HG02763 (cell line): ENCODE measurements around the gene CPSF4.
"Not testable (repeated sequence)": the region's sequence is repeated elsewhere in the genome, so short reads cannot be mapped to it uniquely, and the experiment has no call there.

Source experiments
- ATAC-seq: cut with Tn5 transposase; IDR thresholded peaks from one replicate; pipeline ENCODE4 v1.9.1; 2021; ENCODE audit warnings: mild to moderate bottlenecking, moderate library complexity; ENCODE audit not compliant: unreplicated experiment

CPSF4 gene

DNA sequence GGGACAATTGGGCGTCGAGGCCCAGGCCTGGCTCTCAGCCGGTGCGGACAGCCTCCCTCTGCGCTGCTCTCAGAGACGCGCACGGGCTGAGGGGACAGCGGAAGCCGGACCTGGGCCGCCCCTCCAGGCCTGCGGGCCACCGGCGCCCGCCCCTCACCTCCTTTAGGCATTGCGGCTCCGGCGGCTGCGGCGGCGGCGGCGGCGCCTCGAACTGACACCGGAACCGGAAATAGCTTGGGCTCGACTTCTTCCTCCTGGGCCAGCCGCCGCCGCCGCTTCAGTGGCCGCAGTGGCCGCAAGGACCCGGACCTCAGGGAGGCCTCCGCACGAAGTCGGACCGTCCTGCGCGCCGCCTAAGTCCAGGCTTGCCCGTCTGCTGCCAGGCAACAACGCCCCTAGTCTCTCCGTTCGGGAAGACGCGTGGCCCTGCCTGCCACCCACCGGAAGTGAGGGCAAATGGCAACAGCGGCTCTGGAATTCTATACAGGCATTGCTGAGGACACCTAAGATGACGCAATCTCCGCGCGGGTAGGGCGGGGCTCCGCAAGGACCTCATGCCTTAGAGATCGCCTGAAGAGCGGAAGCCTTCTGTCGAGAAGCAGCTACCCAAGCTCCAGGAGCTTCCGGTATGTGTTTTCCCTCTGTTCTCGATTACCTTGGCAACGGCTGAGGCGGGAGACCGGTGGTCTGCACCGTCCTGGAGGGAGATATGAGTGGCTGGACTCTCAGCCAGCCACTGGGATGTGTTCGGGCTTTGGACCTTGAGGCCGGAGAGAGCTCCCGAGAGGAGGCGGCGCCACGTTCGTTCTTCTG lies 30.2 kb upstream of the CPSF4 start, which contains the start of the genes BUD31 and PDAP1:
Gene BUD31, plus strand, starts transcription at position 591 of the 813 bp plus-strand sequence. CDS start 2,124 bp downstream, outside the sequence.
Gene PDAP1, minus strand, starts transcription at position 219 of the 813 bp plus-strand sequence. Its CDS starts 49 bp downstream, at position 170.
- ATAC-seq, result peak; percentile 74

DNA sequence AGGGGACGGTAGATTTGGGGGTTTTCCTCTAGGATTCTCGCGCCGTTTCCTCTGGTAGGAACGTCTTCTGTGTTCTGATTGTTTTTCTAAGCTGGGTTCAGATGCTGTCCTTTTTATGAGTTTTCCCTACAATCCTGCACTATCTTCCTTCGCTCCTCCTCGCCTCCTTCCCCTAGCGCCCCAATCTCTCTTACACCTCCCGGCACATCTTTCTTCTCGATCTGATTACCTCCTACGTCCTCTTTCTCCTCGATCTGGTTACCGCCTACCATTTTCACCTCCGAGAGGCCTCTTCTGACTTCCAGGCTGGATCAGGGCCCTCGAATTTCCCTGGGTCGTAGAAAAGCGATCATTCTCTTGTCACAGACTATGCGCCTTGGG lies 29.6 kb upstream of the CPSF4 start:
- peak; percentile 2 for ATAC-seq

DNA sequence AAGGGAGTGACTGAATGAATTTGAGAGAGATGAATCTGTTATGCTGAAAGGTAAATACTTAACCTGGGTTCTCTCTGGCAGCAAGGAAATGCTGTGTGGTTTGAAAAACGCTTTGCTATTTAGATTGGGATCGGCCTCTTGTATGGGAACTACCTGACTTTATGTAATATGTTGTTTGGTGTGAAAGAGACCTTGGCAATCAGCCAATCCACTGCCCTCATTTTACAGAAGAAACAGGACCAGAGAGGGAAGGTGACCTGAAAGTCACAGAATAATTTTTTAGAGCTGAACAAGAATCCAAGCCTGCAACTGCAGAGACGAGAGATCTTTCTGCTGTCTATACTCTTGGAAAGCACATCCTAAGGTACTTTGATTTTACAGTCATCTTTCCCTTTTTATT lies 28.9 kb upstream of the CPSF4 start:
- ATAC-seq, result no peak

DNA sequence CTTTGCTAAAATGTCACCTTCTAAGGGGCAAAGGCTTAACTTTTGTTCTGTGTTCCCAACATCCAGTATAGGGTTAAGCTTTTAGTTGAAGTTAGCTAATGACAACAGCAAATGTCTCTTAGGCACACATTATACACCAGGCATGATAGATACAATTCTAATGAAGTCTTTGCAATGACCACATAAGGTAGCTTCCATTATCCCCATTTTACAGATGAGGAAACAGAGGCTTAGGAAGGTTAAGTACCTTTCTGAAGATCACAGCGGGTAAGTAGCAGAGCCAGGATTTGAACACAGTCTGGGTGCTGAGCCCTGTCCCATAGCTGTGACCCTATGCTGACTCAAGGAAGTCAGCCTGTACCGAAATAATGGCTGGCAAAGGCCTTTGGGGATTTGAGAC lies 28.1 kb upstream of the CPSF4 start:
- no peak for ATAC-seq

DNA sequence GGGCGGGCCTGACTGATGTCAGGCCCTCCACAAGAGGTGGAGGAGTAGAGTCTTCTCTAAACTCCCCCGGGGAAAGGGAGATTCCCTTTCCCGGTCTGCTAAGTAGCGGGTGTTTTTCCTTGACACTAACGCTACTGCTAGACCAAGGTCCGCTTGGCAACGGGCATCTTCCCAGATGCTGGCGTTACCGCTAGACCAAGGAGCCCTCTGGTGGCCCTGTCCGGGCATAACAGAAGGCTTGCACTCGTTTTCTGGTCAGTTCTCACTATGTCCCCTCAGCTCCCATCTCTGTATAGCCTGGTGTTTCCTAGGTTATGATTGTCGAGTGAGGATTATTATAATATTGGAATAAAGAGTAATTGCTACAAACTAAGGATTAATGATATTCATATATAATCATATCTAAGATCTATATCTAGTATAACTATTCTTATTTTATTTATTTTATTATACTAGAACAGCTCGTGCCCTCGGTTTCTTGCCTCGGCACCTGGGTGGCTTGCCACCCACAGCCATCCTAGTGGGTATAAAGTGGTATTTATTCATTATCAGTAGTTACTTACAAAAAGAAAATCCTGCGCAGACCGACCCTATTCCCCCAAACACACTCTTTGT lies 23.1 kb upstream of the CPSF4 start:
- ATAC-seq, result not testable (repeated sequence)

- no peak for ATAC-seq
Measured at GRCh38 chr7:99418260-99418659, 20.5 kb upstream of the CPSF4 start.

- no peak for ATAC-seq
Measured at GRCh38 chr7:99419323-99420021, 19.3 kb upstream of the CPSF4 start.

DNA sequence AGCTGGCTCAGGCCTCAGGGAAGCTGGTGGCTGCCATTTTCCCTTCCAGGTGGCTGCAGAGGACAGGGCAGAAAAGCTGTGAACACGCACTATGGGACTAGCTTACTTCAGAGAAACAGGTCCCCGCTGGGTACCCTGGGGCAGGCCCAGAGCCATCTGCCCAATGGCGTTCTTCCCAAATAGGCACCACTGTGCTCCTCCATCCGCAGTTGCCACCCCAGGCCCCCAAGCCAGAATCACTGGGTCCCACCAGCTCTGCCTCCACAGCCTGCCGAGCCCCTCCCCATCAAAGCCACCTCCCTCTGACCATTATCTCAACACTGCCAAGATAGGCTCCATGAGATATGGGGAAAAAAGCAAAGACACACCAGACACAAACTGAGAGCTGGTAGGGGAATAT lies 18.5 kb upstream of the CPSF4 start:
- ATAC-seq, result no peak

- ATAC-seq, result no peak
Measured at GRCh38 chr7:99420986-99421385, 17.8 kb upstream of the CPSF4 start.

- ATAC-seq, result no peak
Measured at GRCh38 chr7:99422186-99422585, 16.6 kb upstream of the CPSF4 start.

- no peak for ATAC-seq
Measured at GRCh38 chr7:99422625-99423024, 16.1 kb upstream of the CPSF4 start.

GRCh38 chr7:99424932-99425730 lies 13.6 kb upstream of the CPSF4 start:
- ATAC-seq, result no peak

DNA sequence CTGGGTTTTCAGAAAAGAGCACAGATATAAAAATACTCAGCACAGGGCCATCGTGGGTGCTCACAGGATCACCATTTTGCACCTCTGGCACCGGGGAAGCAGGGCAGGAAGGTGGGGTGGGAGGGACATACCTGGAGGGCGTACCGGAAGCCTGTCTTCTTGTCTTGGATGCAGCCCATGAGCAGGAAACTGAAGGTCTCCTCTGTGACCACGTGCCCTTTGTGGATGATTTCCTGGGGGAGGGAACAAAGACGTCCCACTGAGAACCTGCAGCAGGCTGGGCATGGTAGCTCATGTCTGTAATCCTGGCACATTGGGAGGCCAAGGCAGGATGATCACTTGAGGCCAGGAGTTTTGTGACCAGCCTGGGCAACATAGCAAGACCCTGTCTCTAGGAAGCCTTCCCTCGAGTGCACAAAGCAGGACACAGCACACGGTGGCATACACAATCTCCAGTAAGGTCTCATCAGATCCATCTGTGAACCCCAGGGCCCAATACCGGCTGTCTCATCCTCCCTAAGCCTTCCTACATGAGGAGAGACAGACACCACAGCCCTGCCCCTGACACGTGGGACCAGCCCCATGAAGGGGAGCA lies 9.7 kb upstream of the CPSF4 start:
- ATAC-seq, result no peak

GRCh38 chr7:99429756-99430155 lies 9.0 kb upstream of the CPSF4 start:
- no peak for ATAC-seq

GRCh38 chr7:99431756-99432540 lies 6.8 kb upstream of the CPSF4 start:
- ATAC-seq, result not testable (repeated sequence)

- no peak for ATAC-seq
Measured at GRCh38 chr7:99433158-99433557, 5.6 kb upstream of the CPSF4 start.

GRCh38 chr7:99437946-99438572 lies 684 bp upstream of the CPSF4 start:
- no peak for ATAC-seq

GRCh38 chr7:99440195-99440594 lies 1.5 kb downstream of the CPSF4 start:
- no peak for ATAC-seq

DNA sequence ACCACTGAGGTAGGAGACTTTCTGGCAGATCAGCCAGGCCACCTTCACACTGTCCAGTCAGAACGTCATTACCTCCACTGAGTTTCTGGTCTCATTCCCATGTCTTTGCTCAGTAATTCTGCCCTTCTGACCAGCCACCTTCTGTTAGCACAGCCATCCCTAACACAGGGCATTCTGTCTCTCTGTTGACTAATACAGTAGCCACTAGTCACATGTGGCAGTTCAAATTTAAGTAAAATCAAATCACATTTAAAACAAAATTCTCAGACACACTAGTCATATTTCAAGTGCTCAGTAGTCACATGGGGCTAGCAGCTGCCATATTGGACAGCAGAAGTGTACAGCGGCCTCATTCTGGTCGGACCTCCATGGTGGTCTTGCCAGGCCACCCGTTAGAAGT lies 7.4 kb downstream of the CPSF4 start:
- no peak for ATAC-seq
